ENCODE data around the gene CRYGB.
A peak's percentile ranks its signal among the peaks of the same experiment; 100 is the strongest.
"Not testable (repeated sequence)": the region's sequence is repeated elsewhere in the genome, so short reads cannot be mapped to it uniquely, and the experiment has no call there.

CRYGB gene

DNA sequence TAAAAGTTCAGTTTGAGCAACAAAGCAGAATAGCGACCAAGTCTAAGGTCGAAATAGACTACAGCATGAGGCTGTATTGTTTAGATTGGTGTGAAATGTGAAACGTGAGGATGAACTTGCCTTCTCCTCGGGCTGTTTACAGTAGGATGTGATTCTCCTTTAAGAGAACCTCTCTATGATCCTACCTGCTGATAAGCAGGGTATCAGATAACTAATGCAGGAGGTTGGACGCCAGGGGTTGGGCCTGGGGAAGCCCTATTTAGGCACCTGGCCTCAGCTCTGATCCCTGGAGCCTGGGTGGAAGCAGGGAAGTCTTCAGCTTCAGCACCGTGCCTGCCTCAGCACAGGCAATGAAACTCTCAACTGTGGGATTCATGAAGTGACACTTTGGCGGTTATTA lies 33.0 kb downstream of the CRYGB start:
- DNase-seq (ENCODE audit: low spot score): no peak

GRCh38 chr2:208112273-208112745 lies 33.6 kb downstream of the CRYGB start:
- DNase-seq (ENCODE audit: low spot score): not testable (repeated sequence)

DNA sequence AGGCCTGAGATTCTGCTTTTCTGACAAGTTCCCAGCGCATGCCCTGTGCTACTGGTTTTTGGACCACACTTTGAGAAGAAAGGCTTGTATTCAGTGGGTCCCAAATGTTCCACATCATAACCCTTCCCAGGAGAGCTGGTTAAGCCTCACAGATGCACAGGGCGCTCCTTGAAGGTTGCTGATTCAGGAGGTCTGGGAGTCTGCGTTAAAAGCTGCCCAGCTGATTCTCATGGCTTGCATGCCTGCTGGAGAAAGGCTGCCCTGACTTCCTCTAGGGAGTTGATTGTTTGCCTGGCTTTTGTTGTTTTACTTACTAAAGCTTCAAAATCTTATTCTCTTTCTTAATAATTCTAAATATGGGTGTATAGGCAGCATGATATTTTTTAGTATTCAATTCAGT lies 42.3 kb downstream of the CRYGB start:
- no peak for DNase-seq (ENCODE audit: low spot score)

- DNase-seq (ENCODE audit: low spot score): peak; percentile 31
Measured at GRCh38 chr2:208101716-208102631, 44.0 kb downstream of the CRYGB start.

DNA sequence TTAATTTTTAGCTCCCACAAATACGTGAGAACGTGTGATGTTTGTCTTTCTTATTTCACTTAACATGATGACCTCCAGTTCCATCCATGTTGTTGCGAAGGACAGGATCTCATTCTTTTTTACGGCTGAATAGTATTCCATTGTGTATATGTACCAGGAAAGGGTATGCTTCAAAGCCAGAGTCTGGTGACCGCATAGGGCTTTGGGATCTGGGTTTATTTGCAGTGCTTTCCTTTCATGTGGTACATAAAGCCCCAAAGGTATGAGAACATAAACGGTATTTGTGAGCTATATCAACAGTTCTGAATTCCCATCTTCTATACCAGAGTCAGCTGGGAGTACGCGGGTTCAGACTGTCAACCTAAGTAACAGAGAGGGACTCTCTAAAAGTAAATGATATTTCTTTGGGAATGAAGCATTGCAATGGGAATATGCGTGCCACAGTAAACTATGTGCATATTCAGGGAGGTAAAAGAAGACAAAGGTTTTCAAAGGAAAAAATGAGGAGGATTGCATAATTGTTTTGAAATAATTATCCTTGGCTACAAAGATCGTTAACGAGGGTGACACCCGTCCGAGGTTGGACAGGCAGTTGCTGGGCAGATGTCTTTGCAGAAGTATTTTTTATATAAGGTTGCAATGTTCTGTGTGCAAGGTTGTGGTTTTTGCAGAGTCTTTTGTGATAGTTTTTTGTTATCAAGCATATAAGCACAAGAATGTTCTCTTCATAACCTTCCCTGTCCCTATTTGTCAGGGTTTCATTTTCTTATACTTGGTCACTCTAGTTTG lies 46.1 kb downstream of the CRYGB start:
- DNase-seq (ENCODE audit: low spot score): no peak

DNA sequence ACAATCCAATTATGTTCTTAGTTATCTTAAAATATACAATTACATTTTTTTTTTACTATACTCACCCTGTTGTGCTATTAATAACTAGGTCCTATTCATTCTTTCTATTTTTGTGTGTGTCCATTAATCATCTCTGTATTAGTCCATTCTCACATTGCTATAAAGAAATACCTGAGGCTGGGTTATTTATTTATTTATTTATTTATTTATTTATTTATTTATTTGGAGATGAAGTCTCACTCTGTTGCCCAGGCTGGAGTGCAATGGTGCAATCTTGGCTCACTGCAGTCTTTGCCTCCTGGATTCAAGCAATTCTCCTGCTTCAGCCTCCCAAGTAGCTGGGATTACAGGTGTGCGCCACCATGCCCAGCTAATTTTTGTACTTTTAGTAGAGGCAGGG lies 47.3 kb downstream of the CRYGB start:
- DNase-seq (ENCODE audit: low spot score): not testable (repeated sequence)

GRCh38 chr2:208098267-208098666 lies 47.7 kb downstream of the CRYGB start:
- DNase-seq (ENCODE audit: low spot score): no peak

- DNase-seq (ENCODE audit: low spot score): no peak
Measured at GRCh38 chr2:208097801-208098200, 48.2 kb downstream of the CRYGB start.

- no peak for DNase-seq (ENCODE audit: low spot score)
Measured at GRCh38 chr2:208097313-208097712, 48.6 kb downstream of the CRYGB start.

DNA sequence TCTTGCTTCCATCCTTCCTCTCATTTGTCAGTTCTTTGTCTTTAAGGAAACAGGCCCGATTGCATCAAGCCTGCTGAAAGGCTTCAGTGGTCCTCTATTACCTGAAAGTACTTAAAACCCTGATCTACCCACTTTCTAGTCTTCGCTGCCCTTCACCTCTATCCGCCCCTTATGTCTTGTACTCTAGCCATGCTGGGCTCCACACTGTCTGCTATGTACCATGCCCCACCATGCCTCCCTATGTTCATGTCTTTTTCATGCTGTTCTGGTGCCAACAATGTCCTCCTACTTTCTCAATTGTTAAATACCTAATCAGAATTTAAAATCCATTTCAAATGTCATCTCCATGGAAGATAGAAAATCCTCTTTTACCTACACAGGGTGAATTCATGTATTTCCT lies 49.9 kb downstream of the CRYGB start:
- no peak for DNase-seq (ENCODE audit: low spot score)

- DNase-seq (ENCODE audit: low spot score): no peak
Measured at GRCh38 chr2:208093128-208093527, 52.8 kb downstream of the CRYGB start.

All from globus pallidus (tissue), 1 donor.